Measurements from ENCODE around the gene SLC9A9.

The SLC9A9 gene

GRCh38 chr3:143273975-143274690, 574.1 kb downstream of the SLC9A9 start:
- Mint-ChIP-seq H3K27me3 (ENCODE audit: low read depth, poor library complexity) (no peaks in the 10 kb centered on the region), H3K9me3 (no peaks in the 10 kb centered on the region), H3K4me1 (peaks cover 8% of the 10 kb centered on the region), H3K36me3 (ENCODE audit: low read depth) (no peaks in the 10 kb centered on the region), H3K4me3 (no peak overlapping the region), H3K27ac (no peak overlapping the region)
- no peak for DNase-seq
- TF ChIP-seq, protein P1, sequence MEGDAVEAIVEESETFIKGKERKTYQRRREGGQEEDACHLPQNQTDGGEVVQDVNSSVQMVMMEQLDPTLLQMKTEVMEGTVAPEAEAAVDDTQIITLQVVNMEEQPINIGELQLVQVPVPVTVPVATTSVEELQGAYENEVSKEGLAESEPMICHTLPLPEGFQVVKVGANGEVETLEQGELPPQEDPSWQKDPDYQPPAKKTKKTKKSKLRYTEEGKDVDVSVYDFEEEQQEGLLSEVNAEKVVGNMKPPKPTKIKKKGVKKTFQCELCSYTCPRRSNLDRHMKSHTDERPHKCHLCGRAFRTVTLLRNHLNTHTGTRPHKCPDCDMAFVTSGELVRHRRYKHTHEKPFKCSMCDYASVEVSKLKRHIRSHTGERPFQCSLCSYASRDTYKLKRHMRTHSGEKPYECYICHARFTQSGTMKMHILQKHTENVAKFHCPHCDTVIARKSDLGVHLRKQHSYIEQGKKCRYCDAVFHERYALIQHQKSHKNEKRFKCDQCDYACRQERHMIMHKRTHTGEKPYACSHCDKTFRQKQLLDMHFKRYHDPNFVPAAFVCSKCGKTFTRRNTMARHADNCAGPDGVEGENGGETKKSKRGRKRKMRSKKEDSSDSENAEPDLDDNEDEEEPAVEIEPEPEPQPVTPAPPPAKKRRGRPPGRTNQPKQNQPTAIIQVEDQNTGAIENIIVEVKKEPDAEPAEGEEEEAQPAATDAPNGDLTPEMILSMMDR (IDR thresholded peaks at IDR 0.05) = no peak

- Mint-ChIP-seq H3K4me3 (no peak overlapping the region), H3K27me3 (ENCODE audit: low read depth, poor library complexity) (no peaks in the 10 kb centered on the region), H3K27ac (no peak overlapping the region), H3K9me3 (no peaks in the 10 kb centered on the region), H3K36me3 (ENCODE audit: low read depth) (no peaks in the 10 kb centered on the region), H3K4me1 (peaks cover 9% of the 10 kb centered on the region)
- DNase-seq = no peak
- TF ChIP-seq, protein P1 (IDR thresholded peaks at IDR 0.05) = no peak
Observed at GRCh38 chr3:143271136-143271535, 577.1 kb downstream of the SLC9A9 start.

GRCh38 chr3:143269741-143270140, 578.5 kb downstream of the SLC9A9 start:
- Mint-ChIP-seq H3K27me3 (ENCODE audit: low read depth, poor library complexity) (peaks cover 3% of the 10 kb centered on the region), H3K4me1 (peaks cover 12% of the 10 kb centered on the region), H3K36me3 (ENCODE audit: low read depth) (no peaks in the 10 kb centered on the region), H3K4me3 (no peak overlapping the region), H3K9me3 (no peaks in the 10 kb centered on the region), H3K27ac (no peak overlapping the region)
- DNase-seq = no peak
- TF ChIP-seq, protein P1 (IDR thresholded peaks at IDR 0.05) = no peak

- Mint-ChIP-seq H3K4me3 (no peak overlapping the region), H3K9me3 (no peaks in the 10 kb centered on the region), H3K4me1 (peaks cover 13% of the 10 kb centered on the region), H3K36me3 (ENCODE audit: low read depth) (no peaks in the 10 kb centered on the region), H3K27me3 (ENCODE audit: low read depth, poor library complexity) (peaks cover 3% of the 10 kb centered on the region), H3K27ac (no peak overlapping the region)
- TF ChIP-seq, protein P1 (IDR thresholded peaks at IDR 0.05) = no peak
- no peak for DNase-seq
Observed at GRCh38 chr3:143267989-143268388, 580.3 kb downstream of the SLC9A9 start.

DNA sequence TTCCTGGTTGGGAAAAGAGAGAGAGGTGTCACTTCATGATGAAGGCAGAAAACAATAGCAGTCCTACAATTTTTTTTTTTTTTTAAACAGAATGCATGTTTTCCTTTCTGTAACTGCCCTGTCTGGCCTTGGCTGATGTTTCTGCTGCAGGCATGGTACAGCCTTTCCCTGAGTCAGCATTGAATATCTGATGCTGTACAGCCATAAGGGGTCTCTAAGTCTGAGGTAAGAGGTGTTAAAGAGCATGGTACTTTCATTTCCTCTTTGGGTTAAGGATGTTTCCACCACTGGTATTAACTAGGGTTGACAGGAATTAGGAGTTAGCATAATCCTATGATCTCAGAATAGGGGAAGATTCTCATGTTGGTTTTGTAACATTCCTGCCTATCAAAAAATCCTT, 581.3 kb downstream of the SLC9A9 start:
- Mint-ChIP-seq H3K27ac (no peak overlapping the region), H3K9me3 (no peaks in the 10 kb centered on the region), H3K27me3 (ENCODE audit: low read depth, poor library complexity) (peaks cover 3% of the 10 kb centered on the region), H3K36me3 (ENCODE audit: low read depth) (no peaks in the 10 kb centered on the region), H3K4me1 (peaks cover 13% of the 10 kb centered on the region), H3K4me3 (no peak overlapping the region)
- TF ChIP-seq, protein P1 (IDR thresholded peaks at IDR 0.05) = no peak
- no peak for DNase-seq

DNA sequence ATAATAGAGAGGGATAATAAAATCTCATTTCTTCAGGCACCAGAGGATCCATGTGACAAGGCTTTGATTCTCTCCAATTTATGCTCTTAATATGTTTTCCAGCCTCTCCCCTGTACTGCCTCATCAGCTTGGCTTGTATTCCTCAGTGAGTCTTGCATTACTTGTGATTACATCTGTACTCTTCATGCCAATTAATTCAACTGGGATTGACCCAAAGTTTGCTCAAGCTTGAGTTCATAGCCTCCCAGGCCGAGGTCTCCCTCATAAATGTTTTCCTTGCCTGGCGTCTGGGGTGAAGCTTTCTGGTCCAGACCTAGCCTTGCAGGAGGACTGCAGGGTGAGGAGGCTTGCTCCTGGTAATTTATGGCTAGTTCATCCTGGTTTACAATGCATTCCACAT, 581.8 kb downstream of the SLC9A9 start:
- Mint-ChIP-seq H3K4me1 (peaks cover 13% of the 10 kb centered on the region), H3K27ac (no peak overlapping the region), H3K36me3 (ENCODE audit: low read depth) (no peaks in the 10 kb centered on the region), H3K27me3 (ENCODE audit: low read depth, poor library complexity) (peaks cover 3% of the 10 kb centered on the region), H3K9me3 (no peaks in the 10 kb centered on the region), H3K4me3 (no peak overlapping the region)
- DNase-seq = no peak
- TF ChIP-seq, protein P1 (IDR thresholded peaks at IDR 0.05) = no peak

All from nephron progenitor cell (in vitro differentiated cells).